SU-DHL-6 (cell line): ENCODE data around the gene ANKS6.

Experiments
- H2AFZ ChIP-seq: fragments of 200-600 bp; sonication (generic); 2 replicates; pipeline ENCODE4 v1.6.1; 2014; ENCODE audit warnings: low read depth, mild to moderate bottlenecking, moderate library complexity, mixed read lengths, antibody characterized with exemption, low read length; ENCODE audit not compliant: severe bottlenecking
- H3F3A ChIP-seq: fragments of 200-600 bp; shearing (Covaris generic); 2 replicates; pipeline ENCODE4 v1.6.0; 2016; ENCODE audit warnings: antibody characterized with exemption, mild to moderate bottlenecking; ENCODE audit not compliant: insufficient read depth
- H3K27ac ChIP-seq: fragments of 200-600 bp; sonication (generic); 2 replicates; pipeline ENCODE4 v1.5.1; 2016; ENCODE audit warnings: low read depth, mild to moderate bottlenecking, low read length, moderate library complexity, mixed read lengths
- H3K27me3 ChIP-seq: fragments of 200-600 bp; sonication (generic), shearing (Covaris generic); 2 replicates; pipeline ENCODE4 v1.6.0; 2014; ENCODE audit warnings: mild to moderate bottlenecking, low read length
- H3K36me3 ChIP-seq: fragments of 200-600 bp; sonication (generic); 2 replicates; pipeline ENCODE4 v1.6.1; 2014; ENCODE audit warnings: mild to moderate bottlenecking, low read length, mixed read lengths
- H3K4me2 ChIP-seq: fragments of 300-600, 200-600 bp; shearing (Covaris generic), sonication (generic); 2 replicates; pipeline ENCODE4 v1.6.0; 2014; ENCODE audit warnings: low read length, low read depth, mild to moderate bottlenecking; ENCODE audit not compliant: poor library complexity, severe bottlenecking
- H3K4me3 ChIP-seq: fragments of 200-600 bp; sonication (generic); 2 replicates; pipeline ENCODE4 v1.5.1; 2014; ENCODE audit warnings: antibody characterized with exemption, low read length, mild to moderate bottlenecking, mixed read lengths; ENCODE audit not compliant: insufficient read depth, poor library complexity, severe bottlenecking
- H3K79me2 ChIP-seq: fragments of 200-600 bp; sonication (generic); 2 replicates; pipeline ENCODE4 v1.6.1; 2014; ENCODE audit warnings: mild to moderate bottlenecking, low read length, moderate library complexity; ENCODE audit not compliant: insufficient read depth
- H3K9ac ChIP-seq: fragments of 200-600 bp; sonication (generic); 2 replicates; pipeline ENCODE4 v1.7.0; 2014; ENCODE audit warnings: mild to moderate bottlenecking, low read length
- H3K9me2 ChIP-seq: fragments of 200-600 bp; sonication (generic); replicated peaks from 2 replicates; pipeline ENCODE4 v1.6.1; 2014; ENCODE audit warnings: low read length; ENCODE audit not compliant: insufficient read depth
- H3K9me3 ChIP-seq: fragments of 200-600 bp; sonication (generic); 2 replicates; pipeline ENCODE4 v1.6.1; 2014; ENCODE audit warnings: low read length, mixed read lengths; ENCODE audit not compliant: insufficient read depth
- H4K20me1 ChIP-seq: fragments of 200-600 bp; sonication (generic); 2 replicates; pipeline ENCODE4 v1.6.1; 2014; ENCODE audit warnings: low read depth, mild to moderate bottlenecking, antibody characterized with exemption, low read length, moderate library complexity, mixed read lengths
- CTCF ChIP-seq: fragments of 200-600 bp; sonication (generic); IDR thresholded peaks from one replicate; pipeline ENCODE4 v1.5.1; 2017; ENCODE audit warnings: antibody characterized with exemption, mild to moderate bottlenecking, low read length, moderate library complexity; ENCODE audit not compliant: insufficient read depth, poor library complexity, severe bottlenecking
- EZH2phosphoT487 ChIP-seq: fragments of 200-600 bp; sonication (generic), shearing (Covaris generic); conservative IDR thresholded peaks from 2 replicates; pipeline ENCODE4 v1.6.1; 2018; ENCODE audit warnings: mild to moderate bottlenecking, antibody characterized with exemption, low read length, moderate library complexity, mixed read lengths

Gene ANKS6

GRCh38 chr9:98826716-98827115 lies 30.4 kb upstream of the ANKS6 start:
- no peaks in the 10 kb centered on the region for H3K27me3 ChIP-seq
- no peaks in the 10 kb centered on the region for H3F3A ChIP-seq
- H3K9me2 ChIP-seq, result no peaks in the 10 kb centered on the region
- H4K20me1 ChIP-seq, result no peaks in the 10 kb centered on the region
- no peak overlapping the region for H3K4me2 ChIP-seq
- no peak overlapping the region for H3K9ac ChIP-seq
- no peaks in the 10 kb centered on the region for H3K9me3 ChIP-seq
- TF ChIP-seq CTCF (no peak), EZH2phosphoT487 (no peak)
- H3K27ac ChIP-seq, result no peak overlapping the region
- no peaks in the 10 kb centered on the region for H3K36me3 ChIP-seq
- H3K79me2 ChIP-seq, result no peaks in the 10 kb centered on the region
- no peak overlapping the region for H2AFZ ChIP-seq
- H3K4me3 ChIP-seq, result no peak overlapping the region

- Histone ChIP-seq H3K9ac (no peak overlapping the region), H3K4me2 (no peak overlapping the region), H3F3A (no peaks in the 10 kb centered on the region), H3K9me3 (no peaks in the 10 kb centered on the region), H3K36me3 (no peaks in the 10 kb centered on the region), H2AFZ (no peak overlapping the region), H3K27ac (no peak overlapping the region), H3K27me3 (no peaks in the 10 kb centered on the region), H3K9me2 (no peaks in the 10 kb centered on the region), H3K79me2 (no peaks in the 10 kb centered on the region), H3K4me3 (no peak overlapping the region), H4K20me1 (no peaks in the 10 kb centered on the region)
- TF ChIP-seq EZH2phosphoT487 (no peak), CTCF (no peak)
These were observed 29.1 kb upstream of the ANKS6 start for GRCh38 chr9:98825414-98825813.

DNA sequence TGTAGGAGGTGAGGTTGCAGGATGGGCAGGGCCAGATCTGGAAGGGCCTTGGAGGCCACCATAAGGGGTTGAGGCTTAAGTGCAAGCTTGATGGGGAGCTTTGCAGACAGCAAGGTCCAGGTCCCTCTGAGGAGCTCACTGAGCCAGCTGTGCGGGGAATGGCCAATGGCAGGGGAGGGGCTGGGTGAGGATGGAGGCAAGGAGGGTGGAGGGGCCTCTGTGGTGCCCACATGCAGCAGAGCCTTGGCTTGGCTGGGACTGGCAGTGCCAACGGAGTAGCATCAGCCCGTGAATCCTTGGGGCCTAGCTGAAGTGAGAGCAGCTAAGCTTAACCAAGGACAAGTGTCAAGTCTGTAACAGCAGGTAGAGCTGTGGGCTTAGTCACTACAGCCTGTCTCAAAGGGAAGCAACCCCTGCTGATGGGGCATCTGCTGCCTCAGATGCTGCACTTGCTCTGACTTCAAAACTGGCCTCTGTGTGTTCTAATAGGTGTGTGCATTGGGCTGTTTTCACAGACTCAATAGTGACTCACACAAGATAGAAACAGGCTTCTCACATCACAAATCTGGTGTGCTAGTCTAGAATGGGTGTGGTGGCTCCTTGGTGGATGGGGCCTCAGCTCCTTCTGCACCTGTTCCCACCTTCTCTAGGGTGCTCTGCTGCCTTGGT lies 27.4 kb upstream of the ANKS6 start:
- H3K36me3 ChIP-seq, result no peaks in the 10 kb centered on the region
- no peaks in the 10 kb centered on the region for H3K79me2 ChIP-seq
- H3K4me2 ChIP-seq, result no peak overlapping the region
- no peak overlapping the region for H3K4me3 ChIP-seq
- no peaks in the 10 kb centered on the region for H3K9me2 ChIP-seq
- H3F3A ChIP-seq, result no peaks in the 10 kb centered on the region
- no peaks in the 10 kb centered on the region for H3K9me3 ChIP-seq
- no peaks in the 10 kb centered on the region for H3K27me3 ChIP-seq
- no peak overlapping the region for H3K9ac ChIP-seq
- H4K20me1 ChIP-seq, result no peaks in the 10 kb centered on the region
- no peak overlapping the region for H3K27ac ChIP-seq
- TF ChIP-seq EZH2phosphoT487 (no peak), CTCF (no peak)
- H2AFZ ChIP-seq, result no peak overlapping the region
